ENCODE measurements around the gene RASGRF2. TPM values are rescaled to one million over a fixed set of nuclear protein-coding genes. Genes with fewer than 3 reads are reported as not detected.

Gene RASGRF2
- total and polyA plus RNA-seq, 2 of the 13 experiments (the other 11 are each of a cell fraction or from before 2014, with no cell fraction given) = 23.6 to 29.0 TPM

DNA sequence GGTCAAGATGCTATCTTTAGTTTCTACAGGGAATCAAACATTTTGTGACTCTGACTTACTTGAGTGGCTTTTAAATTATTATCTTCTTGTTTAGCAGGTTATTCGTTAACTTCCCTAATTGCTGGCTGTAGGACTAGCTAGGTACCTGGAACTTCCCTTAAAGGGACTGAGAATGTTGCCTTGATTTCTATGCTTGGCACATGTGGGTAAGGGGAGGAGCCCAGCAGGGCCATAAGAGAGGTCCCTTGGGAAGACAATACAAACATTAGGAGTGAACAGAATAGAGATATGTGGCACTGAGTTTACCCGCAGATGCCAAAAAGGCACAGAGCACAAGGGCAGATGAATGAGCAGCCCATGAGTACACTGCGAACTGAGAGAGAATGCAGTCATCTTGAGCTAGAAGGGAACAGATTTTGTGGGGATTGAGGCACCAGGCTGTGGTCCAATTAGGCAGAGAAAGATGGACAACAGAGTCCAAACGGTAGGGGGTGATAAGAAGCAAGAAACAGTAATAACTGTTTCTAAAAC, 282.8 kb downstream of the RASGRF2 start:
- H3K36me3 ChIP-seq (replicated peaks in 1 of 2; ENCODE audit: control insufficient read depth in 1 of 2, insufficient read depth in 2 of 2, low read length in 2 of 2) = peaks cover 0 to 5% of the 10 kb centered on the region in 2 experiments; a peak in 1 of 5 replicates
- ChIA-PET CTCF (ENCODE audit: low intra/inter-chr PET ratio, low total read pairs) (no interaction called here), POLR2A (no interaction called here)
- TF ChIP-seq ZNF101 (CRISPR knock-in tag; IDR thresholded peaks at IDR 0.05; ENCODE audit: borderline replicate concordance, low read depth) (no peak), NFATC3 (CRISPR knock-in tag; IDR thresholded peaks at IDR 0.05) (no peak)
- intact Hi-C loops (cut with micrococcal nuclease; ENCODE audit: unreplicated experiment) (no loop called here), in situ Hi-C loops (cut with HindIII; ENCODE audit: extremely low pct_ligation_motif_present, low pct_unique_long_range_greater_than_20kb) (no loop called here)
- no peaks in the 10 kb centered on the region for H3K9me3 ChIP-seq (ENCODE audit: low read length)
- H2AFZ ChIP-seq (ENCODE audit: low read length) = no peak overlapping the region
- H3K79me2 ChIP-seq (ENCODE audit: insufficient read depth, low read length) = no peaks in the 10 kb centered on the region
- H4K20me1 ChIP-seq (ENCODE audit: insufficient read depth, low read length) = no peaks in the 10 kb centered on the region
- no peak overlapping the region for H3K4me3 ChIP-seq (replicated peaks in 1 of 3; ENCODE audit: insufficient read depth in 1 of 3, low read depth in 2 of 3, low read length in 3 of 3)
- WGBS (ENCODE audit: low lambda C conversion rate) = 94% methylated on average over 4 of the region's 4 CpGs
- H3K9ac ChIP-seq (ENCODE audit: insufficient read depth, low read depth, low read length) = no peak overlapping the region
- FAIRE-seq (no peak), DNase-seq (ENCODE audit: low spot score) (no peak), ATAC-seq (no peak)
- no peak overlapping the region for H3K27ac ChIP-seq (ENCODE audit: extremely low read length, insufficient read depth, low read length)
- H3K27me3 ChIP-seq (ENCODE audit: control insufficient read depth in 1 of 2, insufficient read depth in 2 of 2, low read length in 2 of 2) = no peaks in the 10 kb centered on the region
- H3K4me1 ChIP-seq (ENCODE audit: insufficient read depth, low read length) = no peaks in the 10 kb centered on the region
- H3K4me2 ChIP-seq (ENCODE audit: low read depth, low read length) = no peak overlapping the region
- BruUV-seq (replicated peaks) = no TSS peak

DNA sequence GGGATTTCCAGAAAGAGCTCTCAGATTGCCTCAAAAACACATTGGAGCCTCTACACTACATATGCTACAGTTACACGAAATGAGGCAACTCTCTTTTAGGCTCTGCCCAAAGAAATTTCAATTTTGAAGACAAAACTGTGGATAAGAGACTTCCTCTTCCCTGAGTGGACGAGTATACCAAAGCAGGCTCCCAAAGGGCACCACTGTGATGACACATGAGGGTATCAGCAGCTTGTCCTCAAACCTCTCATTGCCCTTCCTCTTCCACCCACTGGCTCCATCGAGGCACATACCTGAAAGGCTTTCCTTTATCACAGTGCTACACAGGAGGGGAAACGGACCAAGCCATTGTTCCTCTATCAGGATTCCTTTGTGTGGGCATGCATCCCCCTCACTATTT, 284.3 kb downstream of the RASGRF2 start:
- BruUV-seq (replicated peaks) = no TSS peak
- Histone ChIP-seq H3K9ac (ENCODE audit: insufficient read depth, low read depth, low read length) (no peak overlapping the region), H3K4me2 (ENCODE audit: low read depth, low read length) (no peak overlapping the region), H3K79me2 (ENCODE audit: insufficient read depth, low read length) (no peaks in the 10 kb centered on the region), H3K9me3 (ENCODE audit: low read length) (no peaks in the 10 kb centered on the region), H3K36me3 (replicated peaks in 1 of 2; ENCODE audit: control insufficient read depth in 1 of 2, insufficient read depth in 2 of 2, low read length in 2 of 2) (peaks cover 0 to 5% of the 10 kb centered on the region in 2 experiments; a peak in 1 of 5 replicates), H3K27ac (ENCODE audit: extremely low read length, insufficient read depth, low read length) (no peak overlapping the region), H2AFZ (ENCODE audit: low read length) (no peak overlapping the region), H3K4me3 (replicated peaks in 1 of 3; ENCODE audit: insufficient read depth in 1 of 3, low read depth in 2 of 3, low read length in 3 of 3) (no peak overlapping the region), H3K27me3 (ENCODE audit: control insufficient read depth in 1 of 2, insufficient read depth in 2 of 2, low read length in 2 of 2) (no peaks in the 10 kb centered on the region), H3K4me1 (ENCODE audit: insufficient read depth, low read length) (no peaks in the 10 kb centered on the region), H4K20me1 (ENCODE audit: insufficient read depth, low read length) (no peaks in the 10 kb centered on the region)
- intact Hi-C loops (cut with micrococcal nuclease; ENCODE audit: unreplicated experiment) = no loop called here
- DNase-seq (ENCODE audit: low spot score) (no peak), FAIRE-seq (no peak), ATAC-seq (no peak)
- ChIA-PET POLR2A (no interaction called here), CTCF (ENCODE audit: low intra/inter-chr PET ratio, low total read pairs) (no interaction called here)
- in situ Hi-C loops (cut with HindIII; ENCODE audit: extremely low pct_ligation_motif_present, low pct_unique_long_range_greater_than_20kb) = no loop called here
- 90% methylated on average over 4 of the region's 4 CpGs for WGBS (ENCODE audit: low lambda C conversion rate)
- TF ChIP-seq, protein P1, sequence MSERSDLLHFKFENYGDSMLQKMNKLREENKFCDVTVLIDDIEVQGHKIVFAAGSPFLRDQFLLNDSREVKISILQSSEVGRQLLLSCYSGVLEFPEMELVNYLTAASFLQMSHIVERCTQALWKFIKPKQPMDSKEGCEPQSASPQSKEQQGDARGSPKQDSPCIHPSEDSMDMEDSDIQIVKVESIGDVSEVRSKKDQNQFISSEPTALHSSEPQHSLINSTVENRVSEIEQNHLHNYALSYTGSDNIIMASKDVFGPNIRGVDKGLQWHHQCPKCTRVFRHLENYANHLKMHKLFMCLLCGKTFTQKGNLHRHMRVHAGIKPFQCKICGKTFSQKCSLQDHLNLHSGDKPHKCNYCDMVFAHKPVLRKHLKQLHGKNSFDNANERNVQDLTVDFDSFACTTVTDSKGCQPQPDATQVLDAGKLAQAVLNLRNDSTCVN (CRISPR knock-in tag; IDR thresholded peaks at IDR 0.05; ENCODE audit: borderline replicate concordance) = no peak
- TF ChIP-seq, protein P2, sequence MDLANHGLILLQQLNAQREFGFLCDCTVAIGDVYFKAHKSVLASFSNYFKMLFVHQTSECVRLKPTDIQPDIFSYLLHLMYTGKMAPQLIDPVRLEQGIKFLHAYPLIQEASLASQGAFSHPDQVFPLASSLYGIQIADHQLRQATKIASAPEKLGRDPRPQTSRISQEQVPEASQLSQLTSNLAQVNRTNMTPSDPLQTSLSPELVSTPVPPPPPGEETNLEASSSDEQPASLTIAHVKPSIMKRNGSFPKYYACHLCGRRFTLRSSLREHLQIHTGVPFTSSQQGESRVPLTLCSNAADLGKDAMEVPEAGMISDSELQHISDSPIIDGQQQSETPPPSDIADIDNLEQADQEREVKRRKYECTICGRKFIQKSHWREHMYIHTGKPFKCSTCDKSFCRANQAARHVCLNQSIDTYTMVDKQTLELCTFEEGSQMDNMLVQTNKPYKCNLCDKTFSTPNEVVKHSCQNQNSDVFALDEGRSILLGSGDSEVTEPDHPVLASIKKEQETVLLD (CRISPR knock-in tag; IDR thresholded peaks at IDR 0.05; ENCODE audit: low read depth) = no peak
- TF ChIP-seq, protein P3, sequence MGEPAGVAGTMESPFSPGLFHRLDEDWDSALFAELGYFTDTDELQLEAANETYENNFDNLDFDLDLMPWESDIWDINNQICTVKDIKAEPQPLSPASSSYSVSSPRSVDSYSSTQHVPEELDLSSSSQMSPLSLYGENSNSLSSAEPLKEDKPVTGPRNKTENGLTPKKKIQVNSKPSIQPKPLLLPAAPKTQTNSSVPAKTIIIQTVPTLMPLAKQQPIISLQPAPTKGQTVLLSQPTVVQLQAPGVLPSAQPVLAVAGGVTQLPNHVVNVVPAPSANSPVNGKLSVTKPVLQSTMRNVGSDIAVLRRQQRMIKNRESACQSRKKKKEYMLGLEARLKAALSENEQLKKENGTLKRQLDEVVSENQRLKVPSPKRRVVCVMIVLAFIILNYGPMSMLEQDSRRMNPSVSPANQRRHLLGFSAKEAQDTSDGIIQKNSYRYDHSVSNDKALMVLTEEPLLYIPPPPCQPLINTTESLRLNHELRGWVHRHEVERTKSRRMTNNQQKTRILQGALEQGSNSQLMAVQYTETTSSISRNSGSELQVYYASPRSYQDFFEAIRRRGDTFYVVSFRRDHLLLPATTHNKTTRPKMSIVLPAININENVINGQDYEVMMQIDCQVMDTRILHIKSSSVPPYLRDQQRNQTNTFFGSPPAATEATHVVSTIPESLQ (CRISPR knock-in tag; conservative IDR thresholded peaks at IDR 0.05) = no peak
- TF ChIP-seq ZNF230 (CRISPR knock-in tag; IDR thresholded peaks at IDR 0.05) (no peak), MAFK (conservative IDR thresholded peaks at IDR 0.05 in 1 of 2, IDR thresholded peaks at IDR 0.05 in 1 of 2; ENCODE audit: low read length in 2 of 2) (no peak), EED (CRISPR knock-in tag; IDR thresholded peaks at IDR 0.05) (no peak), ZNF180 (CRISPR knock-in tag; IDR thresholded peaks at IDR 0.05; ENCODE audit: borderline replicate concordance, low read depth) (no peak), ZNF260 (CRISPR knock-in tag; IDR thresholded peaks at IDR 0.05; ENCODE audit: borderline replicate concordance, low read depth) (no peak), ZNF7 (CRISPR knock-in tag; IDR thresholded peaks at IDR 0.05) (no peak), CENPX (CRISPR knock-in tag; IDR thresholded peaks at IDR 0.05) (no peak), ZNF44 (CRISPR knock-in tag; IDR thresholded peaks at IDR 0.05) (no peak), BHLHE40 (IDR thresholded peaks at IDR 0.05; ENCODE audit: low read length) (no peak), RXRB (CRISPR knock-in tag; IDR thresholded peaks at IDR 0.05; ENCODE audit: borderline replicate concordance) (no peak)

Measured in HepG2 (cell line).